Stimulated activated CD8-positive, alpha-beta memory T cell treated with anti-CD3 and anti-CD28 coated beads, Interleukin-7, amount 100 ng/mL, for 24 hours (primary cell): Measurements from ENCODE around the gene FRYL.
"Not testable (repeated sequence)": the region's sequence is repeated elsewhere in the genome, so short reads cannot be mapped to it uniquely, and the experiment has no call there.

Experiments used
- DNase-seq: peaks from one replicate; pipeline ENCODE4 v3.0.0-alpha.2; 2020; ENCODE audit warnings: low read depth

FRYL gene

DNA sequence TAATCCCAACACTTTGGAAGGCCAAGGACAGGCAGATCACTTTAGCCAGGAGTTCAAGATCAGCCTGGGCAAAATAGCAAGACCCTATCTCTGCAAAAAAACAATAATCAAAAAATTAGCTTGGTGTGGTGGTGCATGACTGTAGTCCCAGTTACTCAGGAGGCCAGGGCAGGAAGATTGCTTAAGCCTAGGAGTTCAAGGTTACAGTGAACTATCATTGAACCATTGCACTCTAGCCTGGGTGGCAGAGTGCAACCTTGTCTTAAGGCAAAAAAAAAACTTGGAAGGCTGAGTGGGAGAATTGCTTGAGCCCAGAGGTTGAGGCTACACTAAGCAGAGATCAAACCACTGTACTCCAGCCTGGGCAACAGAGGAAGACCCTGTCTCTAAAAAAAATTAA lies 5.2 kb upstream of the FRYL start:
- DNase-seq = no peak

DNA sequence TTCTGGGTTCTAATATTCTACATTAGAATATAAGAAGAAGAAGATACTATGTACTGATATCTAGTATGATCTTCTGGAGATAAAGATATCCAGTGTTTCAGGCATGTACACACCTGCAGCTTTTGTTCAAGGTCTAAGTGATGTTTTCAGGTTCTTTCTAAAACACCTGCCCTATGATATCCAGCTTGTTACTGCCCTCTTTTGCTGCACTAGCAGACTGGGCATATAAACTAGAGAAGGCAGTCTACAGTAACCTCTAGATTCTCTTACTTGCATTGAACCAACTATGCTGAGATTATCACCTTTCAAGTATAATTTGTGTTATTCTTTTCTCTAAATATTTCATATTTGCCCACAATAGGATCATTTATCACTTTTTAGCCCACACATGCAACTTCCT lies 1.9 kb upstream of the FRYL start:
- no peak for DNase-seq

- no peak for DNase-seq
Measured at GRCh38 chr4:48780865-48781214, 761 bp upstream of the FRYL start.

GRCh38 chr4:48779095-48779997 lies 733 bp downstream of the FRYL start:
- peak; percentile 32 for DNase-seq

DNA sequence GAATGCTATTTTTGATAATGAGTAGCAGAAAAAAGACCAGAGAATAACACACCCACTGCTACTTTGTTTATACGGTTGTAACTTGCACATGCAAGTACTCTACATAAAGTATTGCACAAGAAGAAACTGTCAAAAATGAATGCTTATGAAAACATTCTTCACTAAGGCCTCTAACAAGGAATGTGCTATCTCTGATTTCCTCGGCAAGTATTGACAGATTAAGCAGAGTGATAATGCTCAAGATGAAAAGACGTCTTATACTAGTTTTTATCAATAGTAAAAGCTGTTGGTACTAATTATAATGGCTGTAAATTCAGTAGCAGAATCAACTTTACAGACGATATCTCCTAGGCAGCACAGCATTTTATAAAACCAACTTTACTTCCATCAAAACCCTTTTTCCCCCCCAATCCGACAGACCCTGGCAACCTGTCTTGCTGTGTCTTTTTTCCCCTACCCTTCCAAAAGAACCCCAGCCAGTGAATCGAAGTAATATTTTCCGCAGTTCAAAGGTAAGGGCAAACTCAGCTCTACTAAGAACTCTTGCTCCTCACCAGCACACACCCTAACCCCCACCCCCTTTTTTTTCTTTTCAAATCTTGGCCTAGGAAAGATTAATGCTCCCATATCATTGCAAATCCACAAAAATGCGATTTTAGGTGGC lies 1.5 kb downstream of the FRYL start:
- no peak for DNase-seq

GRCh38 chr4:48777739-48778138 lies 2.3 kb downstream of the FRYL start:
- no peak for DNase-seq

DNA sequence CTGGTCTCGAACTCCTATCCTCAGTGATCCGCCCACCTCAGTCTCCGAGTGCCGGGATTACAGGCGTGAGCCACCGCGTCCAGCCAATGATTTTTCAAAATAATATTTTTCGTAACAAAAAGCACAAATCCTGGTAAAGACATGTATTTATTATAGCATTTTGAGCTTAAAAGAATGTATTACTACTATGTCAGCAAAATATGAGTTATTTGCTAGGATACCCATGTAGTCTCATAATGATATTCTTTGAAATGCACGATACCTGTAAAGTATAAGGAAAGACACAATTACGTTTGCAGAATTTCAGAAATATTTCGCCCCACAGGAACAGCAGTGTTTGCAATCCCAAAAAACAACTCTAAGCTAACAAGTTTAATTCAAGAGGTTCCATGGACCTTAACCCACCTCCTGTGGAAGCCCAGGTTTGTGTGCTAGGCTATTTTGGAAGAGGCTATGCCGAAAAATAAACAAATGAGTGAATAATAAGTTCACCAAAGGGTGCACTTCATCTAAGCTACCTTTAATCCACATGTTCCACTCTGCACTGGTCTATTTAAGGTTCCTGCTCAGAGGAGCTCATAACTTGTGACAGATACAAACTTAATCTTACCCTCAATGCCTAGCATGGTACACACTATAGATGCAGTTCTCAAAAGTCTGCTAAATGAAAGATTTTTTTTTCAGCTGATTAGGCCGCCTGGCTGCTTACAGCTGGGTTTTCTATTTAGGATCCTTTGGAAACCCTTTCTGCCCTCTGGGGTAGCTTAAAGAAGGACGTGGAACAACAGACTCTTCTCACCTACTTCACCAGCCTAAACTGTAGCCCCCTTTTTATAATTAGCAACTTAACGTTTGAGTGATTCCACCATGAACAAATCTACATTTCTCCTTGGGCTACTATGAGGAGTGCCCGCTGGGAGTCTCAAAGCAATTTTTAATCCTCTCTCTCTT lies 5.0 kb downstream of the FRYL start:
- DNase-seq = no peak

GRCh38 chr4:48772556-48772955 lies 7.5 kb downstream of the FRYL start:
- no peak for DNase-seq

GRCh38 chr4:48767055-48767929 lies 12.8 kb downstream of the FRYL start:
- no peak for DNase-seq

DNA sequence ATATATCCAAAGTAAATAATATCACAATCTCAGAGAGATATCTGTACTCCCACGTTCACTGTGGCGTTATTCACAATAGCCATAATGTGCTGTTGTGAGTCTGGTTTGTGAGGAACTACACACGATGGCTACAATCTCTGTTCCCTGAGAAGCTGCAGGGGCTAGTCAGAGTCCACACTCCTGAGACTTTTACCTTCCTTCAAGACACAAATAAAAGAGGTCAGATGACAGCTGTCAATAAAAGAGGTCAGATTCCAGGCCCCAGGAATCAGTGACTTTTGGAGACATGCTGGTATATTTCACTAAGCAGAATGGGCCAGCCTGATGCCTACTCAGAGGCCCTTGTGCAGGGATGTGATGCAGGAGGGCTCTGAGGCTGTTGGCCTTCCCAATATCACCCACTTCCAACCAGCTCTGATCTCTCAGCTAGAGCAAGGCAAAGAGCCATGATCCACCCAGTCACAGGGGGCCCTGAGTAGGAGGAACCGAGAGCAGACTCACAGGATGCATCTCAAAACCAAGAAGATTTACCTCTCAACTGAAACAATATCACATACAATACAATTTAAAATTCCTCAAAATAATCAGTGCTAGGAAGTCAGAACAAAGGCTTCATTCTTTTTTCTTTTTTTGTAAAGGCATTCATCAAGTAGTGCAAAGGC lies 13.8 kb downstream of the FRYL start:
- DNase-seq = no peak

- no peak for DNase-seq
Measured at GRCh38 chr4:48762408-48762807, 17.7 kb downstream of the FRYL start.

DNA sequence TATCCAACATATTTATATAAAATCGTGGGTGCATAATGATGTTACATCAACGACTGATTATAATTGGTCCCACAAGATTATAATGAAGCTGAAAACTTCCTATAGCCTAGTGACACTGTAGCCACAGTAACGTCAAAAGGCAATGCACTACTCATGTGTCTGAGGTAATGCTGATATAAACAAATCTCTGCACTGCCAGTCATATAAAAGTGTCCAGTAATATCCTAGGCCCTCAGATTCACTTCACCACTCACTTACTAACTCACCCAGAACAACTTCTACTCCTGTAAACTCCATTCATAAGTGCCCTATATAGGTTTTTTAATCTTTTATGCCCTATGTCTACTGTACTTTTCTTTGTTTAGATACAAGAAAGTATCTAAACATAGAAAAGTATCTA lies 18.8 kb downstream of the FRYL start:
- no peak for DNase-seq

DNA sequence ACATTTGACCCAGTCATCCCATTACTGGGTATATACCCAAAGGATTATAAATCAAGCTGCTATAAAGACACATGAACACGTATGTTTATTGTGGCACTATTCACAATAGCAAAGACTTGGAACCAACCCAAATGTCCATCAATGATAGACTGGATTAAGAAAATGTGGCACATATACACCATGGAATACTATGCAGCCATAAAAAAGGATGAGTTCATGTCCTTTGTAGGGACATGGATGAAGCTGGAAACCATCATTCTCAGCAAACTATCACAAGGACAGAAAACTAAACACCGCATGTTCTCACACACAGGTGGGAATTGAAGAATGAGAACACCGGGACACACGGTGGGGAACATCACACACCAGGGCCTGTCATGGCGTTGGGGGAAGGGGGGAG lies 21.4 kb downstream of the FRYL start:
- DNase-seq = not testable (repeated sequence)

DNA sequence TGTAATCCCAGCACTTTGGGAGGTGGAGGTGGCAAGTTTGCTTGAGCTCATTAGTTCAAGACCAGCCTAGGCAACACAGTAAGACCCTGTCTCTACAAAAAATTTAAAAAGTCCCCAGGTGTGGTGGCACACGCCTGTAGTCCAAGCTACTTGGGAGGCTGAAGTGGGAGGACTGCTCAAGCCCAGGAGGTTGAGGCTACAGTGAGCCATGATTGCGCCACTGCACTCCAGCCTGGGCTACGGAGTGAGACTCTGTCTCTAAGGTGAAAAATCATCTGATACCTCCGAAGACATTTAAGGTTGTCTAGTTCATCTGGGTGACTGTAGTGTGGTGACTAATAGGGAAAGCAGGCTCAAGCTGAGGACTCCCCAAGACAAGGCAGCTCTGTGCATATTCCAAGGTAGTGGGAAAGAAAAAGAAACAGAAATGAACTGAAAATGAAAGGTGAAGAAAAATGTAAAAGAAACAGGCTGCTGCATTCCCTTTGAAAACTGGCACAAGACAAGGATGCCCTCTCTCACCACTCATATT lies 23.3 kb downstream of the FRYL start:
- no peak for DNase-seq

- no peak for DNase-seq
Measured at GRCh38 chr4:48755281-48755680, 24.8 kb downstream of the FRYL start.

DNA sequence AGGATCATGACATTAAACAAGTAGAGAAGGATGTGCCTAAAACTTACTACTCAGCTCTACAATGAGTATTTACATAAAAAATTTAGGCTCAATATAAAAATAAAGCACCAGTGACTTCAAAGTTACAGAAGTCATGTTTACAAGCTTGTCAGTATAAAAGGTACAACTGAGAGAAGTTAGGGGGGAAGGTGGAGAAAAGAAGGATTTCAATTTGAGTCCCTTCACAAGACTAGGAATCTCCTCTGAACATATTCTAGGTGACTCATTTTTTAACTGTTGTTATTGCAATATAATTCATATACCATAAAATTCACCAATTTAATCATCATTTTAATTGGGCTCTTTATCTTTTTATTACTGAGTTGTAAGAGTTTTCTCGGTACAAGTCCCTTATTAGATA lies 26.9 kb downstream of the FRYL start:
- no peak for DNase-seq

GRCh38 chr4:48752726-48753125 lies 27.4 kb downstream of the FRYL start:
- no peak for DNase-seq

- DNase-seq = no peak
Measured at GRCh38 chr4:48752246-48752645, 27.8 kb downstream of the FRYL start.

GRCh38 chr4:48748949-48749596 lies 31.0 kb downstream of the FRYL start:
- DNase-seq = no peak
